HepG2 (cell line): ENCODE data around the gene SPATA25. TPM values are rescaled to one million over a fixed set of nuclear protein-coding genes. Genes with fewer than 3 reads are reported as not detected.

Experiments used
- AGO2 ChIP-seq: fragments of 200-400 bp; formaldehyde crosslinking; optimal IDR thresholded peaks from 2 replicates; pipeline ENCODE3; 2017; ENCODE audit warnings: mild to moderate bottlenecking, low read depth, low read length, moderate library complexity
- DMTF1 ChIP-seq: sonication (generic); formaldehyde crosslinking; IDR thresholded peaks from 2 replicates; pipeline ENCODE4 v1.4.0; 2020; ENCODE audit warnings: mild to moderate bottlenecking, missing genetic modification reagents
- RBM22 ChIP-seq: fragments of 200-400 bp; formaldehyde crosslinking; optimal IDR thresholded peaks from 2 replicates; pipeline ENCODE3; 2017; ENCODE audit warnings: mild to moderate bottlenecking, low read length, moderate library complexity
- ZNF230 ChIP-seq: sonication (generic); formaldehyde crosslinking; IDR thresholded peaks from 2 replicates; pipeline ENCODE4 v1.4.0; 2020; ENCODE audit warnings: mild to moderate bottlenecking, missing genetic modification reagents
- ZNF800 ChIP-seq: sonication (generic); formaldehyde crosslinking; IDR thresholded peaks from 2 replicates; pipeline ENCODE4 v1.4.0; 2020; ENCODE audit warnings: missing genetic modification reagents
- ZSCAN29 ChIP-seq: sonication (generic); formaldehyde crosslinking; conservative IDR thresholded peaks from 2 replicates; pipeline ENCODE4 v1.4.0; 2020; ENCODE audit warnings: mild to moderate bottlenecking, missing genetic modification reagents
- polyA plus RNA-seq, 8 experiments: library from polyadenylated mRNA; depleted of rRNA in 3 of 8; stranded (reverse) in 7 of 8; unstranded in 1 of 8; fragments of >200 nt; fragmentation: Illumina TruSeq in 4 of 8; extraction: Trizol in 4 of 8; gene quantifications; 2 replicates each; pipeline versions ENCODE4 v1.2.1 to v1.2.3, GENCODE V29; 2011 to 2016; ENCODE audit warnings: low read depth in 4 of 8, missing spikeins in 1 of 8, mixed read lengths in 1 of 8; ENCODE audit not compliant: insufficient read depth in 1 of 8
- total RNA-seq, 5 experiments: library from RNA; depleted of rRNA; stranded (reverse); fragments of >200 nt; fragmentation: Illumina TruSeq; extraction: Trizol; gene quantifications; 2 replicates each; pipeline ENCODE4 v1.2.3, GENCODE V29; 2016; ENCODE audit warnings: low read depth in 1 of 5

SPATA25 gene
- total and polyA plus RNA-seq, 2 of the 13 experiments (the other 11 are each of a cell fraction or from before 2014, with no cell fraction given) = 4.8 to 7.6 TPM

- TF ChIP-seq DMTF1 (CRISPR knock-in tag) (no peak), ZNF230 (CRISPR knock-in tag) (0 out of 2 replicates have a peak, but pooled peaks have one; percentile 11), ZNF800 (peak; percentile 22; the same call in 1 of the 2 replicates), ZSCAN29 (CRISPR knock-in tag) (no peak), RBM22 (no peak), AGO2 (no peak)
Measured at GRCh38 chr20:45920462-45921336, 33.3 kb upstream of the SPATA25 start (continued).
